ENCODE data around the gene B4GALT6.

- TF ChIP-seq FOXM1 (IDR thresholded peaks at IDR 0.05; ENCODE audit: borderline replicate concordance) (no peak), TARDBP (IDR thresholded peaks at IDR 0.05) (no peak), SP1 (IDR thresholded peaks at IDR 0.05) (no peak), PKNOX1 (IDR thresholded peaks at IDR 0.05) (no peak), SUZ12 (IDR thresholded peaks at IDR 0.05) (no peak), ZNF384 (IDR thresholded peaks at IDR 0.05) (no peak), BHLHE40 (IDR thresholded peaks at IDR 0.05; ENCODE audit: borderline replicate concordance) (no peak), NFRKB (IDR thresholded peaks at IDR 0.05) (no peak), L3MBTL2 (conservative IDR thresholded peaks at IDR 0.05) (no peak)
Observed at GRCh38 chr18:31583185-31583854, 101.1 kb downstream of the B4GALT6 start.
